Inflammatory macrophage (primary cell): ENCODE measurements around the gene SCN3B.

ENCODE experiments used
- DNase-seq, 2 donors: peaks; one replicate each; pipeline ENCODE4 v3.0.0-alpha.2; 2020 to 2022

SCN3B gene

DNA sequence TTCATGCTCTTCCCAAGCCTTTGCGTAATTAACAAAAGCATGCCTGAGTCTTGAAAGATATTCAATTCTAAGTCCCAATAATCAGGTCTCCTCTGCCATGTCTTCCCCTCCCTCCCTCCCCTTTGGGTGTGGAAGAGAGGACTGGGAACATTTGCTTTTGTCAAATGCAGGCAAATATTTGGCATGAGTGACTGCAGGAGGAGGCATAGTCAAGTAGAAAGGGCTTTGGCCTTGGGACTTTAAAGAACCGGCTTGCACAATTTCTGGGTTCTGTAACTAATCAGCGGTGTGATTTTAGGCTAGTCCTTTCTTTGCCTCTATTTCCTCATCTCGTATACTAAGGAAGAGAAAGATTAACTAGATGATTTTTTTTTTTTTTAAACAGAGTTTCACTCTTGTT, 59.5 kb downstream of the SCN3B start:
- no peak for DNase-seq

DNA sequence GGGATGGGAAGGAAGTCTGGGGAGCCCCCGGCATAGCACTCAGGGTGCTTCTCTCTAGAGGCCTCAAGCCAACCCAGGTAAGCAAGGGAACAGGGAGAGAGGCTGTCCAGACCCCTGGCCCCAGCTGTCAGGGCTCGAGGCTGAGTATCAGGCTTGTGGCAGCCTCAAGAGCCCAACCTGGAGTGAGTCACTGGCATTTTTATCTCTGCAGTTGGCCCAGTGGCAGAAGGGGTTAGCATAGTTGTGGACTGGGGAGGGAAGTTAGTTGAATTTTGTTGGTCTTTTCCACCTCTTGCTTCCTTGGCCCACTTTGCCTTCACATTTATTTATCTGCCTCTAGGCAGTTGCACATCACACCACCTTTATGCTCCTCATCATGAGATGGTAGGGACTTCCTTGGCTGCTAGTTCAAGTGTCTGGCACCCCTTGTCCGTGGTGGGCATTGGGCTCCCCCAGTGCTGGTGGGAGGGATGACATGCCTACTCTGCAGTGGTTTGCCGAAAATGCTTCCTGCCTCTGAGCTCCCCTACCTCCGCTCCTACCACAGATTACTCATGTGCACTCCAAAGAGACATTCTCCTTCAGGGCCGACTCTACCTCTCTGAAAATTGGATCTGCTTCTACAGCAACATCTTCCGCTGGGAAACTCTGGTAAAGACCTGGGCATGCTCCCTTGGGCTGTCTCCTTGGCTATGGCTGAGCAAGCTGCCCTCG, 60.1 kb downstream of the SCN3B start:
- DNase-seq, result no peak

DNA sequence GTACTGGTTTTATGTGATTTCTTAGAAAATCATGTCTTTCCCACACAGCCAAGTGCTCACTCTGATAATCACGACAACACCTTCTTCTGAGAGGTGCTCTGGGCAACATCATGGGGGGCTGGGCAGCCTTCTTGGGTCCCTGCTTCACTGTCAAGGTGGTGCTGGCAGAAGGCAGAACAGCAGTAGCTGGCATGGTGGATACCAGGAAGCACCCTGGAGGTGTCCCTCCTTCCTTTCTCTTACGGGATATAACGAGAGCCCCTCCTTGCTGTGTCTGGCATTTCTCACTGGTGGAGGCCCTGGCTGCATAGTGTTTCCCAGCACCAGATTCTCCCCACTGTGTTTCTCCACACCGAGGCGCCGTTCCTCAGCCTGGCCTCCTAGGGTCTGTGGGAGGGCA, 60.9 kb downstream of the SCN3B start:
- no peak for DNase-seq

DNA sequence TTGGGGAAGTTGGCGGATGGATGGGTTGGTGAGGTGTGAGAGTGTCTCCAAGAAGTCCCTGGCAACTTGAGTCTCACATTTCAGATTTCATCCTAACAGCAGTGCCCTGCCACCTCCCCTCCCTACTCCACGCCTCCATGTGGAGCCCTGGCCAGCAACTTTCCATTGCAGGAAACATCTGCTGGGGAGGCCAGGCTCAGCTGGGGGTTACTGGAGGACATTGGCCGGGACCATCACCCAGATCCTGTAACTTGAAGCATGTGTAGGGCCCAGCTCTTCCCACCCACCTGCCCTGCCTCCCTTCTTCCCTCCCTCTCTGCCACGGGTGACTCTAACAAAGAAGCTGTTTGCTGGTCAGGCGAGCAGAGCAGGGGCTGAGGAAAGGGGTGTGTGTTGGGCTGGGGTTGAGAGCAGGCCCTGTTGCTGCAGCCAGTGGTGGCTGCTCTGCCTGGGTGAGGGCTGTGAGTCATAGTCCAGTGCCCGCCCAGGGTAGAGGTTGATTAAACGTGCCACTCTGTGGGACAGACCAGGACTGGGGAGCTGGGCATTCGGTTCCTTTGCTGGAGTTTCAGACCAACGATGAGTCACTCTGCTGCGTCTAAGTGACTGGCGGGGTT, 64.0 kb downstream of the SCN3B start:
- DNase-seq, result no peak

DNA sequence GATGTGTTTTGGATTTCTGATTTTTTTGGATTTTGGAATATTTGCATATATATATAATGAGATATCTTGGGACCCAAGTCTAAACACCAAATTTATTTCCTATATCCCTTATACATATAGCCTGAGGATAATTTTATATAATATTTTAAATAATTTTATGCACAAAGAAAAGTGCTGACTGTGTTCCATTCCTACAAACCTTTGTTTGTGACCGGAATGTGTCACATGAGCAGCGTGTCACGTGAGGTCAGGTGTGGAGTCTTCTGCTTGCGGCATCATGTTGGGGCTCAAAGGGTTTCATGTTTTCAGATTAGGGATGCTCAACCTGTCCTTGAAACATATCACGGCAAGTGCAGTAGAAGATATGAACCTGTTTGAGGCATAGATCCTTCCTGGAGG, 65.6 kb downstream of the SCN3B start:
- no peak for DNase-seq

DNA sequence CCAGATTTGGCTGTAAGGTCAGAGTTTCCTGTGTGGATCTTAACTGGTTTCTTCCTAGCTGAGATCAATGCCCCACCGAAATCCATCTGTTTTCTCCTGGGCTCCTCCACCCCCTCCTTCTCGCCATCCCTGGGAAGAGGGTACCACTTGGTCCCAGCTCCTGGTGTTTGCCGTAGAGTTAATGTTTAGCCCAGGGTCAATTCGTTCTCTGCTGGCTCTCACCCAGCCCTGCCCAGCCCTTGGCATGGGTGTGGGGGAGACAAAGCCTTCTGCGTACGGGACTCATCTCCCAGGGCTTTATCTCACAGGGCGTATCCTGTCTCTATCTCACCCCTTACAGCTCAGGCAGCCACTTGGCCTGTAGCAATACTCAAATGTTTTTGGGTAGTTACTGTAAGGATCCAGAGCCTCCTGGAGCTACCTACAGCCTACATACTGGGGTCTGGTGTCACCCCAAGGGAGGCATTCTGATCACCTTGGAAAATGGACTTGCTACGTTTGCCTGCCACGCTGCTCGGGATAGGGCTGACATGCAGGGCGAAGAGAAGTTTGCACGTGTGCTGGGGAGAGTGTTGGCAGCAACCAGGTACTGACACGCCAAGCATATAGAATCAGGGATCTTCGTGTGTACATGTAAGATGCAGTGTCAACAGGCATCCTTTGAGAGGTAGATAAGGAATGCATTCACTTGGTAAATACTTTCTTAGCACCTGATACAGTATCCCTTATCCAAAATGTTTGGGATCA, 66.1 kb downstream of the SCN3B start:
- no peak for DNase-seq

- DNase-seq, result no peak
Measured at GRCh38 chr11:123587559-123587958, 66.9 kb downstream of the SCN3B start.

- DNase-seq, result no peak
Measured at GRCh38 chr11:123587044-123587443, 67.4 kb downstream of the SCN3B start.

DNA sequence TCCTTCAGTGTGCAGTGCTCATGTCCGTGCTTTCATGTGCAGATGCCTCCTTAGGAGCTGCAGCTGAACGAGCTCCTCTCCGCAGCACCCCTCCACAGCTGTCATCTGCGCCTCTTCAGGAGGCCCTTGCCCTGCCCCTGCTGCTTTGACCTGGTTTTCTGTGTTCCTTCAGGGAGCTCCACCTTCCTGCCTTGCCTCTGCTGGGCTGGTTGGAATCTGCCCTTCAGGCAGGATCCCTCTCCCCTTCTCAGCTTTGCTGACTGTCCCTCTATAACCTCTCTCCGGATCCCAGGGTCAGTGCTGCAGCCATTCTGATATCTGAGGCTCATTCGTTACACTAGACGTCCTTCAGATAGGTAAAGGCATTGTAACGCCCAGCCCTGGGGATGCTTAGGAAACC, 67.9 kb downstream of the SCN3B start:
- DNase-seq, result no peak

- DNase-seq, result no peak
Measured at GRCh38 chr11:123585706-123586105, 68.7 kb downstream of the SCN3B start.

- DNase-seq, result no peak
Measured at GRCh38 chr11:123585206-123585605, 69.2 kb downstream of the SCN3B start.

- no peak for DNase-seq
Measured at GRCh38 chr11:123584737-123585136, 69.7 kb downstream of the SCN3B start.

DNA sequence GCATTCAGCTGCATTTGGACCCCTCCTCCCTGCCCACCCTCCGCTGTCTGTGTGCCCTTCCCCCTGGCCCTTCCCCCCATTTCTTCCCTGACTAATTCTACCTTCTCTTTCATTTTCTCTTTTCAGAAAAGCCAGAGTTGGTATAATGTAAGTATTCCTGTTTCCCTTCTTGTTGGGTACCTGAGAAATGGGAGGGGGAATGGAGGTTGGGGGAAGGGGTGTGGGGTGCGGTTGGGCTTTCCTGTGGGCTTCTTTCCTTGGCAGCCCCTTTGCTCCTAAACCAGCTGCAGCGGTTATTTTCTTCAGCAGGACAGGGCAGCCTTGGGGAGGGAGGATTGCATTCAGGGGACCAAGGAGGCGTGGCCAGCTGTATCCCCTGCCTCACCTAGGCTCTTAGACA, 70.2 kb downstream of the SCN3B start:
- DNase-seq, result no peak

- DNase-seq, result no peak
Measured at GRCh38 chr11:123582992-123583504, 71.4 kb downstream of the SCN3B start.

- DNase-seq, result no peak
Measured at GRCh38 chr11:123581651-123582399, 72.6 kb downstream of the SCN3B start.

DNA sequence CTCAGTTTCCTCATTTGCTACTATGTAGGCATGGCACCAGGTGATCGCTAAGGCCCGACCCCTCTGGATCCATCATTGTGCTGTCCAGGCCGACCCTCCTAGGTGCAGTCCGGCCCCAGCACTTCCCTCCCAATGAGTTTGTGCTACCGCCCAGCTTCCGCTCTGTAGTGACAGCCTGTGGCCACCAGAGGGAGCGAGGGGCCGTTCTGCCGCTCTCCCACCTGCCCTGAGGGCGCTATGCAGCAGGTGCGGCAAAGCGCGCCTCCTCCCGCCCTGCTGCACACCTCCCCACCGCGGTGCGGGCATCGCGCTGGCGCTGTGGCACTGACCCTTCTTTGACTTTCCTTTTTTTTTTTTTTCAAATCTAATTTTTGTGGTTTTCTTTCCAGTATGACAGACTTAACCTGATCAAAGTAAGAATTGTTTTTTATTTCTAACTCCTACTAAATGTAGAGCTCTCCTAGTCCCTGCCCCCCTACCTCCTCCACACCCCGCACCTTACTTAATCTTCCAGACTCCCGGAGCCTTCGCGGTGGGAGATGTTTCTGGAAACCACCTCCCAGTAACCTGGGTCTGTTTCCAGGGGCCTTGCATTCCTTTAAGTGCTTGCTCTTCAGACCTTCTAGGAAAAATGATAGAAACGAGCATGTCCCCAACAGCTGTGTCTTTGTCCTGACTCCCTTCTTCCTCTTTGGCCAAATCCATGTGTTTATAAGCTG, 73.7 kb downstream of the SCN3B start:
- DNase-seq, result peak; percentile 37 to 55

DNA sequence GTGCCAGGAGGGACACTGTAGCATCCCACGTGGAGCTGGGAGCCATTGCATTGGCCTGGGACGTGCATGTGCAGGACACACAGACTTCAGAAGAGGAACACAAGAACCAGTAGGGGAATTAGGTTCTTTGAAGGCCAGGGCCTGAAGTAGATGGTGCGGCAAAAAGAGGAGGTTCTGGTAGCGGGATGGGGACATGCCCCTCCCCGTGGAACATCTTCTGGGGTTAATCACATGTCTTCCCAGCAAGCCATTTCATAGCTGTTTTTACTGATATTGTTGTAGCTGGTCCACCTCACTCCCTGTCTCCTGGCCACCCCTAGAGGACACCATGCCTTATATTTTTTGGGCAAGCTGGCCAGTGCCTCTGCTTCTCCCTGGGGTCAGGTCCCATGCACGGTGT, 74.3 kb downstream of the SCN3B start:
- no peak for DNase-seq

DNA sequence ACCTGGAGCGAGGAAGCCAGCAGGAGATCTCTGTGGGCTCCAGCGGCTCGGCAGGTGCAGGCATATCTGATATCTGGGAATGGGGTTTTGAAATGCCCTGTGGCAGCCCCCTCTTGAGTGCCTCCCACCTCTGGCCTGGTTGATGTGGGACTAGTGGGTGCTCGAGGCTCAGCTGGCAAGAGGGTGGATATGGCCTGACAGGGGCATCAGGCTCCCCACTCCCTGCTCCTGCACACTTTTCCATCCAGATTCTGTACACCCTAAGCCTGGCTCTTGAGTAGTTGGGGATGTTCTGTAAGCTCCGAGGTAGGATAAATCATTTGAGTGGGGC, 75.0 kb downstream of the SCN3B start:
- no peak for DNase-seq
